Psoas muscle (tissue), 8 donors: ENCODE results near the gene DAB1. TPM values are rescaled to one million over a fixed set of nuclear protein-coding genes. Genes with fewer than 3 reads are reported as not detected.

ENCODE experiments used
- ATAC-seq, 4 donors: fragments of 200-7000 bp; cut with Tn5 transposase; one replicate each; pipeline ENCODE4 v1.9.1; 2020; ENCODE audit warnings: moderate library complexity in 3 of 4, mild to moderate bottlenecking in 2 of 4
- DNase-seq, 2 donors: peaks; one replicate each; pipeline ENCODE4 v3.0.0-alpha.2; 2020
- H3K27ac ChIP-seq: fragments of 200-600 bp; one replicate; pipeline ENCODE4 v1.8.0; 2022
- H3K27me3 ChIP-seq, 3 donors: fragments of 200-600 bp in 1 of 3; one replicate each; pipeline versions ENCODE4 v1.6.1 to v1.8.0; 2013 to 2022; ENCODE audit warnings: low read length in 2 of 3, mild to moderate bottlenecking in 2 of 3, moderate library complexity in 1 of 3; ENCODE audit not compliant: insufficient read depth in 3 of 3
- H3K36me3 ChIP-seq, 2 donors: fragments of 200-600 bp in 1 of 2; one replicate each; pipeline versions ENCODE4 v1.6.1 to v1.8.0; 2013 to 2022; ENCODE audit warnings: low read depth in 1 of 2, mild to moderate bottlenecking in 1 of 2, moderate library complexity in 1 of 2; ENCODE audit not compliant: insufficient read depth in 1 of 2
- H3K4me1 ChIP-seq: fragments of 200-600 bp; one replicate; pipeline ENCODE4 v1.8.0; 2022
- H3K4me3 ChIP-seq: fragments of 200-600 bp; one replicate; pipeline ENCODE4 v1.8.0; 2022; ENCODE audit warnings: mild to moderate bottlenecking
- H3K9me3 ChIP-seq: fragments of 200-600 bp; one replicate; pipeline ENCODE4 v1.8.0; 2022
- CTCF ChIP-seq: fragments of 200-600 bp; IDR thresholded peaks from one replicate; pipeline ENCODE4 v1.8.0; 2022; ENCODE audit warnings: antibody characterized with exemption
- WGBS, 3 donors: extraction: QIAGEN DNeasy Blood & Tissue Kit; methylation state at CpG; one replicate each; pipeline versions ENCODE4 v1.1.6 to v1.1.7; 2013; 5-methylcytosine and 5-hydroxymethylcytosine counted together
- intact Hi-C, 2 donors: fragments of 100-400 bp; cut with DNase I; formaldehyde crosslinking; loops; one replicate each; pipeline versions ENCODE4 v1.11.0 to v1.14.2; 2022
- polyA plus RNA-seq, 3 donors: library from polyadenylated mRNA; stranded (reverse); fragments of 200-250 nt; gene quantifications; one replicate each; pipeline ENCODE4 v1.2.3, GENCODE V29; 2013
- total RNA-seq, 4 donors: library from RNA; stranded (reverse); fragmentation: NEBNext Ultra II Directional in 2 of 4; extraction: Animal tissue kit (Norgen Biotek cat#: 25700) in 2 of 4; gene quantifications; one replicate each; pipeline versions ENCODE4 v1.2.1 to v1.2.4, GENCODE V29; 2021 to 2023
- donor health status: healthy with polysubstance abuse.
- donor health status: DM: no; HTN: no; CAD: no; lungs with moderate emphysema.
- donor health status: Bipolar disorder and iron deficiency.
- donor health status: healthy.
- donor health status: DM: yes; HTN: yes; CAD: no.
- donor health status: DM: no; HTN: no; CAD: no.
- donor health status: DM: no; HTN: no; CAD: no.
- donor health status: DM: yes; HTN: yes; CAD: no.

DAB1 gene
- total and polyA plus RNA-seq, 7 donors = 0.04 to 0.28 (median 0.09) TPM; not detected in 1

- H3K4me3 ChIP-seq = no peak overlapping the region
- DNase-seq (no peak), ATAC-seq (no peak)
- peaks cover 0 to 1% (median 0%) of the 10 kb centered on the region in 3 donors for H3K27me3 ChIP-seq
- no peaks in the 10 kb centered on the region for H3K36me3 ChIP-seq
- intact Hi-C loops = no loop called here
- no peaks in the 10 kb centered on the region for H3K9me3 ChIP-seq
- H3K4me1 ChIP-seq = no peaks in the 10 kb centered on the region
- TF ChIP-seq CTCF = no peak
- 61 to 76% (median 63%) methylated on average over 4 of the region's 4 CpGs for WGBS, 3 donors
- no peak overlapping the region for H3K27ac ChIP-seq
Measured at GRCh38 chr1:57132993-57133622, 290.8 kb downstream of the DAB1 start.

- intact Hi-C loops = no loop called here
Measured at GRCh38 chr1:57131701-57132394, 292.0 kb downstream of the DAB1 start.

GRCh38 chr1:57131257-57131656 is 292.6 kb downstream of the DAB1 start:
- no peaks in the 10 kb centered on the region for H3K9me3 ChIP-seq
- ATAC-seq = no peak
- WGBS, 3 donors = 36 to 55% (median 44%) methylated on average over 1 of the region's 1 CpG
- no peak for DNase-seq
- H3K27ac ChIP-seq = no peak overlapping the region
- intact Hi-C loops = no loop called here
- H3K27me3 ChIP-seq = no peaks in the 10 kb centered on the region
- no peak for TF ChIP-seq CTCF
- no peaks in the 10 kb centered on the region for H3K36me3 ChIP-seq
- no peaks in the 10 kb centered on the region for H3K4me1 ChIP-seq
- H3K4me3 ChIP-seq = no peak overlapping the region

More at GRCh38 chr1:57131701-57132394, 292.0 kb downstream of the DAB1 start:
- WGBS, 3 donors = 60 to 73% (median 62%) methylated on average over 3 of the region's 3 CpGs
- DNase-seq (no peak), ATAC-seq (no peak)
- no peaks in the 10 kb centered on the region for H3K4me1 ChIP-seq
- H3K27me3 ChIP-seq = no peaks in the 10 kb centered on the region
- H3K27ac ChIP-seq = no peak overlapping the region
- no peaks in the 10 kb centered on the region for H3K36me3 ChIP-seq
- H3K4me3 ChIP-seq = no peak overlapping the region
- H3K9me3 ChIP-seq = no peaks in the 10 kb centered on the region
- TF ChIP-seq CTCF = no peak

- ATAC-seq (no peak), DNase-seq (no peak)
- Histone ChIP-seq H3K4me1 (no peaks in the 10 kb centered on the region), H3K36me3 (no peaks in the 10 kb centered on the region), H3K27ac (no peak overlapping the region), H3K4me3 (no peak overlapping the region), H3K9me3 (no peaks in the 10 kb centered on the region), H3K27me3 (no peaks in the 10 kb centered on the region)
- TF ChIP-seq CTCF = no peak
- 84 to 92% (median 90%) methylated on average over 4 of the region's 4 CpGs for WGBS, 3 donors
- intact Hi-C loops = no loop called here
Measured at GRCh38 chr1:57129865-57130264, 294.0 kb downstream of the DAB1 start.
